ENCODE measurements around the gene SCMH1.

- TF ChIP-seq POLR2AphosphoS5 (IDR thresholded peaks at IDR 0.05; ENCODE audit: low read depth, low read length) (no peak), POLR2A (IDR thresholded peaks at IDR 0.05; ENCODE audit: low read depth, low read length) (no peak), TAF1 (IDR thresholded peaks at IDR 0.05; ENCODE audit: borderline replicate concordance, low read depth, low read length) (no peak)
Observed at GRCh38 chr1:41097105-41097504, 145.0 kb downstream of the SCMH1 start.
